H1 (cell line): Measurements from ENCODE around the gene NOC4L. TPM values are rescaled to one million over a fixed set of nuclear protein-coding genes. Genes with fewer than 3 reads are reported as not detected.

ENCODE experiments used
- CTCF ChIA-PET: fragments of 300-600 bp; sonication (Branson Sonifier 250); formaldehyde crosslinking; loops from one replicate; lab custom pipeline; 2021; ENCODE audit not compliant: partially characterized antibody; lab: Charles Lee
- POLR2A ChIA-PET: fragments of 300-600 bp; sonication (Branson Sonifier 250); formaldehyde crosslinking; loops from one replicate; lab custom pipeline; 2021; ENCODE audit warnings: inconsistent platforms; ENCODE audit not compliant: partially characterized antibody; lab: Charles Lee
- DNase-seq, 2 experiments: peaks; one replicate each; pipeline versions ENCODE4 v3.0.0 to v3.0.0-alpha.2; 2010 to 2022; ENCODE audit warnings: low spot score in 2 of 2, low read depth in 1 of 2, mixed read lengths in 1 of 2
- FAIRE-seq: peaks from 2 replicates; lab custom pipeline; 2011; peaks lifted over from hg19 to GRCh38; lab: Jason Lieb, UNC
- H2AFZ ChIP-seq: 2 replicates; pipeline ENCODE4 v1.8.1; 2012; ENCODE audit warnings: low read length, inconsistent platforms
- H2AK5ac ChIP-seq: 2 replicates; pipeline ENCODE4 v1.6.1; 2013; ENCODE audit warnings: low read depth, low read length
- H2BK120ac ChIP-seq: replicated peaks from 2 replicates; pipeline ENCODE3; 2013; ENCODE audit warnings: low read depth, low read length, inconsistent platforms
- H2BK12ac ChIP-seq: 2 replicates; pipeline ENCODE4 v1.6.1; 2013; ENCODE audit warnings: low read depth, low read length
- H2BK15ac ChIP-seq: 2 replicates; pipeline ENCODE4 v1.6.1; 2013; ENCODE audit warnings: low read length
- H2BK20ac ChIP-seq: 2 replicates; pipeline ENCODE4 v1.6.1; 2013; ENCODE audit warnings: low read length
- H2BK5ac ChIP-seq: 2 replicates; pipeline ENCODE4 v1.6.1; 2013; ENCODE audit warnings: low read depth, low read length
- H3K14ac ChIP-seq: 2 replicates; pipeline ENCODE4 v1.6.1; 2013; ENCODE audit warnings: inconsistent platforms; ENCODE audit not compliant: insufficient read length
- H3K18ac ChIP-seq: 2 replicates; pipeline ENCODE4 v1.6.1; 2013; ENCODE audit warnings: low read length; ENCODE audit errors: extremely low read depth
- H3K23ac ChIP-seq: 2 replicates; pipeline ENCODE4 v1.6.1; 2013; ENCODE audit warnings: inconsistent platforms; ENCODE audit not compliant: insufficient read length
- H3K23me2 ChIP-seq: 2 replicates; pipeline ENCODE4 v1.6.1; 2013; ENCODE audit warnings: low read depth, low read length
- H3K27ac ChIP-seq: 2 replicates; pipeline ENCODE4 v1.6.1; 2011; ENCODE audit warnings: low read depth, low read length, inconsistent platforms
- H3K27me3 ChIP-seq, 4 experiments: replicated peaks in 1 of 4; 1 replicate in 1 of 4; 2 replicates in 3 of 4; pipeline versions ENCODE4 v1.6.1 to v1.8.1; 2011 to 2013; ENCODE audit warnings: low read length in 3 of 4, mild to moderate bottlenecking in 3 of 4, inconsistent platforms in 2 of 4, mixed read lengths in 2 of 4, moderate library complexity in 1 of 4; ENCODE audit not compliant: control insufficient read depth in 3 of 4, insufficient read depth in 3 of 4; ENCODE audit errors: extremely low read depth in 1 of 4
- H3K36me3 ChIP-seq, 4 experiments: 2 replicates each; pipeline versions ENCODE4 v1.6.1 to v1.8.1; 2011 to 2013; ENCODE audit warnings: mild to moderate bottlenecking in 4 of 4, low read length in 3 of 4, moderate library complexity in 2 of 4, control low read depth in 1 of 4, inconsistent platforms in 1 of 4; ENCODE audit not compliant: insufficient read depth in 4 of 4, control insufficient read depth in 2 of 4
- H3K4ac ChIP-seq: replicated peaks from 2 replicates; pipeline ENCODE3; 2013; ENCODE audit warnings: low read length, low read depth, mixed read lengths, inconsistent platforms; ENCODE audit not compliant: insufficient read length
- H3K4me1 ChIP-seq, 4 experiments: replicated peaks in 1 of 4; 1 replicate in 1 of 4; 2 replicates in 3 of 4; pipeline versions ENCODE4 v1.6.1 to v1.8.1; 2011 to 2013; ENCODE audit warnings: low read length in 3 of 4, inconsistent platforms in 2 of 4, mixed read lengths in 1 of 4; ENCODE audit not compliant: insufficient read depth in 4 of 4, control insufficient read depth in 3 of 4
- H3K4me2 ChIP-seq, 2 experiments: 2 replicates each; pipeline versions ENCODE4 v1.6.1 to v1.8.1; 2011 to 2013; ENCODE audit warnings: low read depth in 2 of 2, low read length in 2 of 2, control low read depth in 1 of 2, inconsistent platforms in 1 of 2, mild to moderate bottlenecking in 1 of 2; ENCODE audit not compliant: insufficient read depth in 1 of 2
- H3K4me3 ChIP-seq, 4 experiments: fragments of 200-600, 300-600 bp in 1 of 4; sonication (generic), shearing (Covaris generic), sonication (Bioruptor Twin) in 1 of 4; 2 replicates each; pipeline versions ENCODE4 v1.5.1 to v1.8.1; 2011 to 2016; ENCODE audit warnings: low read length in 4 of 4, low read depth in 3 of 4, control low read depth in 2 of 4, inconsistent platforms in 2 of 4, mild to moderate bottlenecking in 2 of 4, mixed read lengths in 1 of 4, moderate library complexity in 1 of 4; ENCODE audit not compliant: insufficient read depth in 2 of 4; ENCODE audit errors: extremely low read depth in 1 of 4
- H3K56ac ChIP-seq: replicated peaks from 2 replicates; pipeline ENCODE3; 2013; ENCODE audit warnings: low read depth, mild to moderate bottlenecking, mixed read lengths, low read length, inconsistent platforms; ENCODE audit not compliant: insufficient read length
- H3K79me1 ChIP-seq: 2 replicates; pipeline ENCODE4 v1.6.1; 2013; ENCODE audit warnings: low read depth, low read length, control low read depth
- H3K79me2 ChIP-seq, 2 experiments: 2 replicates each; pipeline versions ENCODE4 v1.6.1 to v1.8.1; 2012 to 2013; ENCODE audit warnings: low read length in 2 of 2, mild to moderate bottlenecking in 2 of 2, inconsistent platforms in 1 of 2; ENCODE audit not compliant: insufficient read depth in 2 of 2, control insufficient read depth in 1 of 2
- H3K9ac ChIP-seq, 4 experiments: replicated peaks in 1 of 4; 1 replicate in 1 of 4; 2 replicates in 3 of 4; pipeline versions ENCODE4 v1.6.1 to v1.8.1; 2011 to 2013; ENCODE audit warnings: low read depth in 3 of 4, low read length in 3 of 4, control low read depth in 2 of 4, mild to moderate bottlenecking in 2 of 4, moderate library complexity in 2 of 4, inconsistent platforms in 1 of 4; ENCODE audit errors: extremely low read depth in 1 of 4
- H3K9me3 ChIP-seq, 2 experiments: 2 replicates each; pipeline versions ENCODE4 v1.6.1 to v1.8.1; 2012 to 2013; ENCODE audit warnings: mild to moderate bottlenecking in 2 of 2, moderate library complexity in 2 of 2, control low read depth in 1 of 2, inconsistent platforms in 1 of 2, low read depth in 1 of 2, low read length in 1 of 2, mixed read lengths in 1 of 2; ENCODE audit not compliant: insufficient read depth in 2 of 2
- H4K20me1 ChIP-seq, 2 experiments: replicated peaks in 1 of 2; 2 replicates each; pipeline versions ENCODE3 to v1.8.1; 2011 to 2013; ENCODE audit warnings: inconsistent platforms in 2 of 2, low read length in 2 of 2, mild to moderate bottlenecking in 1 of 2; ENCODE audit not compliant: insufficient read depth in 2 of 2, control insufficient read depth in 1 of 2
- H4K5ac ChIP-seq: 2 replicates; pipeline ENCODE4 v1.6.1; 2013; ENCODE audit warnings: low read length, low read depth, mixed read lengths, inconsistent platforms; ENCODE audit not compliant: insufficient read length
- H4K8ac ChIP-seq: 2 replicates; pipeline ENCODE4 v1.8.0; 2013; ENCODE audit warnings: mild to moderate bottlenecking, moderate library complexity, low read length, inconsistent platforms; ENCODE audit not compliant: insufficient read depth; ENCODE audit errors: extremely low read depth
- H4K91ac ChIP-seq: replicated peaks from 2 replicates; pipeline ENCODE3; 2013; ENCODE audit warnings: low read length, mixed read lengths, inconsistent platforms; ENCODE audit not compliant: insufficient read length
- ASH2L ChIP-seq: fragments of 200-600, 300-600 bp; sonication (generic); IDR thresholded peaks from one replicate; pipeline ENCODE4 v1.7.1; 2017; ENCODE audit warnings: low read length
- BACH1 ChIP-seq: IDR thresholded peaks from 2 replicates; pipeline ENCODE4 v1.6.1; 2012; ENCODE audit warnings: low read length, improper control_type of control experiment
- BRCA1 ChIP-seq: IDR thresholded peaks from 2 replicates; pipeline ENCODE4 v1.6.1; 2012; ENCODE audit warnings: low read depth, low read length, improper control_type of control experiment
- EZH2 ChIP-seq: fragments of 200-600 bp; sonication (generic); IDR thresholded peaks from 2 replicates; pipeline ENCODE4 v1.7.1; 2012; ENCODE audit warnings: low read depth, mild to moderate bottlenecking, moderate library complexity, low read length, inconsistent platforms; ENCODE audit not compliant: severe bottlenecking
- FOSL1 ChIP-seq: IDR thresholded peaks from 2 replicates; pipeline ENCODE4 v1.6.1; 2011; ENCODE audit warnings: mild to moderate bottlenecking, low read depth, low read length, moderate library complexity; ENCODE audit not compliant: insufficient read depth
- GTF2F1 ChIP-seq: IDR thresholded peaks from 2 replicates; pipeline ENCODE4 v1.6.1; 2012; ENCODE audit warnings: low read depth, low read length, improper control_type of control experiment, borderline replicate concordance
- HDAC2 ChIP-seq, 2 experiments: fragments of 300-600 bp in 1 of 2; sonication (generic) in 1 of 2; IDR thresholded peaks; 2 replicates each; pipeline ENCODE4 v1.6.1; 2011 to 2012; ENCODE audit warnings: low read depth in 2 of 2, low read length in 2 of 2, mild to moderate bottlenecking in 2 of 2, moderate library complexity in 2 of 2, borderline replicate concordance in 1 of 2, inconsistent platforms in 1 of 2
- NRF1 ChIP-seq: IDR thresholded peaks from 2 replicates; pipeline ENCODE4 v1.6.1; 2011; ENCODE audit warnings: mild to moderate bottlenecking, low read depth, low read length, improper control_type of control experiment
- SIN3A ChIP-seq, 2 experiments: IDR thresholded peaks in 1 of 2; conservative IDR thresholded peaks in 1 of 2; 2 replicates each; pipeline ENCODE4 v1.6.1; 2011 to 2012; ENCODE audit warnings: low read length in 2 of 2, improper control_type of control experiment in 1 of 2, low read depth in 1 of 2, mild to moderate bottlenecking in 1 of 2
- SP2 ChIP-seq: IDR thresholded peaks from 2 replicates; pipeline ENCODE4 v1.6.1; 2012; ENCODE audit warnings: mild to moderate bottlenecking, low read length, inconsistent platforms
- TAF7 ChIP-seq: optimal IDR thresholded peaks from 2 replicates; pipeline ENCODE3; 2011; ENCODE audit warnings: low read depth, mild to moderate bottlenecking, inconsistent platforms, low read length, moderate library complexity, borderline replicate concordance
- ZNF274 ChIP-seq: IDR thresholded peaks from 2 replicates; pipeline ENCODE4 v1.7.0; 2012; ENCODE audit warnings: low read length, borderline replicate concordance; ENCODE audit errors: extremely low read depth
- WGBS, 2 experiments: shearing (Covaris generic) in 1 of 2; methylation state at CpG; one replicate each; pipeline versions ENCODE4 v1.1.6 to v1.1.7; 2013 to 2015; ENCODE audit warnings: low lambda C conversion rate in 2 of 2, mixed read lengths in 2 of 2, inconsistent platforms in 1 of 2, low coverage in 1 of 2, missing lambda C conversion rate in 1 of 2; ENCODE audit not compliant: insufficient replicate concordance in 2 of 2, insufficient coverage in 1 of 2, insufficient read length in 1 of 2; ENCODE audit errors: extremely low coverage in 1 of 2, missing lambda C conversion rate in 1 of 2; 5-methylcytosine and 5-hydroxymethylcytosine counted together
- polyA plus RNA-seq, 7 experiments: library from polyadenylated mRNA; depleted of rRNA in 3 of 7; stranded (reverse) in 5 of 7; unstranded in 2 of 7; fragments of >200 nt in 5 of 7; fragments of 200-250 nt in 2 of 7; gene quantifications; 1 replicate in 5 of 7; 2 replicates in 1 of 7; 4 replicates in 1 of 7; pipeline versions ENCODE4 v1.2.1 to v1.2.3, GENCODE V29; 2011 to 2013; ENCODE audit warnings: missing spikeins in 2 of 7, mixed read lengths in 2 of 7
- total RNA-seq: library from RNA; stranded (reverse); fragmentation: NEBNext Ultra II Directional; extraction: Animal tissue kit (Norgen Biotek cat#: 25700); gene quantifications from 2 replicates; pipeline ENCODE4 v1.2.1, GENCODE V29; 2021

The NOC4L gene
- total and polyA plus RNA-seq, 2 of the 8 experiments (the other 6 are each of a cell fraction or from before 2014, with no cell fraction given) = 26.8 to 40.3 TPM

DNA sequence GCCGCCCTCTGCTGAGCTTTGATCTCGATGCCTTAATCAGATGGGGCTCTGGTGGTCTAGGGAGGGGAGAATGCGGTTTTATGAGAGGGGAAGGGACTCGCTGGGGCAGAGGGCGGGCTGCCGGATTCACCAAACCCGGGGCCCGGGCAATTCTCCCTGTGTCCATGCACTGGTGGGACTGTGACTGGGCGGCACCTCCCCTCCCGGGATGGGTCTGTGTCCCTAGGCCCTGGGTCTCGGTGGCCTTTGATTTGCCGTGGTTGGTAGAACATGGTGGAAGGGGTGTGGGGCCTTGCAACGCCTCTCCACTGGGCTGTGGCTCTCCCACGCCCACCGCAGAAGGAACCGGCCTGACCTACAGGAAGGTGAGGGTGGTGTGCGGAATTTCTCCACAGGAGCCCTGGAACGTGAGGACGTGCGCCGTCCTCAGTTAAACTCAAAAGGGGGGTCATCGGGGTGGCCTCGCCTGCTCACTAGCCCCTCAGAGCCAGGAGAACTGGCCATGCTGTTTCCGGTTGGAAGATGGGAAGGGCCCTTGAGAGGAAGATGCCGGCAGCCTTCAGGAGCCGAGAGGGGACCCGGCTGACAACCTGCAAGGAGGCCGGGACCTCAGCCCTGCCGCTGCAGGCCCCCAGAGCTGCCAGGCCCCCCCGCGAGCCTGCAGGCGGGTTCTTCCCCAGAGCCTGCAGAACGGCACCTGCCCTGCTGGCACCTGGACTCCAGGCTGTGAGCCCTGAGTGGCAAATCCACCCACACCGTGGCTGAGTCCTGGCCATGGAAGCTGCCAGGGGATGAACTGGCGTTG, 43.6 kb downstream of the NOC4L start:
- no peak for FAIRE-seq
- TF ChIP-seq ZNF274 (no peak), ASH2L (no peak), HDAC2 (IDR thresholded peaks at IDR 0.05; ENCODE audit: borderline replicate concordance in 1 of 2, low read depth in 2 of 2, low read length in 2 of 2) (no peak), FOSL1 (no peak), TAF7 (no peak), SP2 (no peak), NRF1 (no peak), GTF2F1 (no peak), EZH2 (no peak), BRCA1 (no peak), SIN3A (conservative IDR thresholded peaks at IDR 0.05 in 1 of 2, IDR thresholded peaks at IDR 0.05 in 1 of 2; ENCODE audit: low read depth in 1 of 2, low read length in 2 of 2) (no peak), BACH1 (no peak)

More for the DNA sequence above, 43.6 kb downstream of the NOC4L start:
- no peak overlapping the region for H3K27ac ChIP-seq
- H3K4me2 ChIP-seq = peak overlapping the region in 1 of 2 experiments; percentile 77; a peak in 1 of 4 replicates
- peaks cover 4 to 73% (median 45%) of the 10 kb centered on the region in 4 experiments for H3K27me3 ChIP-seq
- H4K8ac ChIP-seq = no peak overlapping the region; the same call in 1 of the 2 replicates
- peaks cover 0 to 2% of the 10 kb centered on the region in 2 experiments for H4K20me1 ChIP-seq
- H3K4ac ChIP-seq = no peak overlapping the region
- H3K79me1 ChIP-seq = no peaks in the 10 kb centered on the region
- peaks cover 0 to 9% of the 10 kb centered on the region in 2 experiments; a peak in 1 of 4 replicates for H3K9me3 ChIP-seq
- H2BK20ac ChIP-seq = no peak overlapping the region
- H3K4me1 ChIP-seq = peaks cover 0 to 13% (median 8%) of the 10 kb centered on the region in 4 experiments; a peak in 5 of 7 replicates
- ChIA-PET POLR2A (no interaction called here), CTCF (interaction anchor here (0.8 to 1.1 kb wide), 3 partner anchors 8 to 186 kb away, joined by 3 to 4 read pairs (median 3); no protein-coding TSS in a partner anchor)
- no peak overlapping the region for H2AK5ac ChIP-seq
- no peak overlapping the region for H3K56ac ChIP-seq
- H3K23me2 ChIP-seq = peaks cover 7% of the 10 kb centered on the region; the same call in 1 of the 2 replicates
- H3K18ac ChIP-seq = no peak overlapping the region
- H4K91ac ChIP-seq = no peak overlapping the region
- no peak overlapping the region for H3K4me3 ChIP-seq
- H3K23ac ChIP-seq = no peak overlapping the region
- no peak overlapping the region for H2BK12ac ChIP-seq
- WGBS, 2 experiments = 90% methylated on average over 32 of the region's 35 CpGs; no CpG with 5 or more reads in 1 of the 2 experiments
- H2BK5ac ChIP-seq = no peak overlapping the region
- H3K36me3 ChIP-seq = no peaks in the 10 kb centered on the region
- H3K9ac ChIP-seq = no peak overlapping the region
- H3K14ac ChIP-seq = no peak overlapping the region
- no peak overlapping the region for H2BK15ac ChIP-seq
- DNase-seq = no peak
- no peak overlapping the region for H4K5ac ChIP-seq
- H2BK120ac ChIP-seq = no peak overlapping the region
- H3K79me2 ChIP-seq = no peaks in the 10 kb centered on the region
- no peak overlapping the region for H2AFZ ChIP-seq
